ENCODE data around the gene KAZN.

KAZN gene

GRCh38 chr1:14626869-14627607 is 28.6 kb downstream of the KAZN start:
- no peak overlapping the region for H3K4me3 Mint-ChIP-seq
- H3K9me3 Mint-ChIP-seq, result no peaks in the 10 kb centered on the region
- no peak overlapping the region for H3K27ac Mint-ChIP-seq
- H3K4me1 Mint-ChIP-seq (ENCODE audit: low read depth in 2 of 2), result no peaks in the 10 kb centered on the region
- peaks cover 5 to 16% of the 10 kb centered on the region in 2 donors for H3K27me3 Mint-ChIP-seq
- ATAC-seq (replicated peaks) (no peak), DNase-seq (no peak)
- H3K36me3 Mint-ChIP-seq (ENCODE audit: insufficient read depth), result no peaks in the 10 kb centered on the region

GRCh38 chr1:14627608-14628489 is 29.4 kb downstream of the KAZN start:
- H3K4me3 Mint-ChIP-seq, result no peak overlapping the region
- H3K36me3 Mint-ChIP-seq (ENCODE audit: insufficient read depth), result no peaks in the 10 kb centered on the region
- no peak overlapping the region for H3K27ac Mint-ChIP-seq
- ATAC-seq (replicated peaks), result no peak
- peaks cover 5 to 15% of the 10 kb centered on the region in 2 donors for H3K27me3 Mint-ChIP-seq
- no peak for DNase-seq
- H3K9me3 Mint-ChIP-seq, result no peaks in the 10 kb centered on the region
- no peaks in the 10 kb centered on the region for H3K4me1 Mint-ChIP-seq (ENCODE audit: low read depth in 2 of 2)

GRCh38 chr1:14629363-14630014 is 31.0 kb downstream of the KAZN start:
- Mint-ChIP-seq H3K9me3 (no peaks in the 10 kb centered on the region), H3K36me3 (ENCODE audit: insufficient read depth) (no peaks in the 10 kb centered on the region), H3K27ac (no peak overlapping the region), H3K27me3 (peaks cover 5 to 9% of the 10 kb centered on the region in 2 donors), H3K4me3 (no peak overlapping the region), H3K4me1 (ENCODE audit: low read depth in 2 of 2) (no peaks in the 10 kb centered on the region)
- DNase-seq (no peak), ATAC-seq (replicated peaks) (no peak)

GRCh38 chr1:14630986-14631385 is 32.5 kb downstream of the KAZN start:
- no peak for ATAC-seq (replicated peaks)
- H3K27ac Mint-ChIP-seq, result no peak overlapping the region
- no peak for DNase-seq
- no peaks in the 10 kb centered on the region for H3K4me1 Mint-ChIP-seq (ENCODE audit: low read depth in 2 of 2)
- H3K9me3 Mint-ChIP-seq, result no peaks in the 10 kb centered on the region
- no peak overlapping the region for H3K4me3 Mint-ChIP-seq
- peaks cover 5 to 18% of the 10 kb centered on the region in 2 donors for H3K27me3 Mint-ChIP-seq
- no peaks in the 10 kb centered on the region for H3K36me3 Mint-ChIP-seq (ENCODE audit: insufficient read depth)

GRCh38 chr1:14631421-14631820 is 32.9 kb downstream of the KAZN start:
- DNase-seq (no peak), ATAC-seq (replicated peaks) (no peak)
- Mint-ChIP-seq H3K4me3 (no peak overlapping the region), H3K4me1 (ENCODE audit: low read depth in 2 of 2) (no peaks in the 10 kb centered on the region), H3K9me3 (no peaks in the 10 kb centered on the region), H3K27ac (no peak overlapping the region), H3K27me3 (peaks cover 5 to 18% of the 10 kb centered on the region in 2 donors), H3K36me3 (ENCODE audit: insufficient read depth) (no peaks in the 10 kb centered on the region)

GRCh38 chr1:14634486-14634885 is 36.0 kb downstream of the KAZN start:
- DNase-seq (no peak), ATAC-seq (replicated peaks) (no peak)
- Mint-ChIP-seq H3K27ac (no peak overlapping the region), H3K4me3 (no peak overlapping the region), H3K36me3 (ENCODE audit: insufficient read depth) (peaks cover 3% of the 10 kb centered on the region), H3K27me3 (peaks cover 6 to 32% of the 10 kb centered on the region in 2 donors), H3K4me1 (ENCODE audit: low read depth in 2 of 2) (no peaks in the 10 kb centered on the region), H3K9me3 (no peaks in the 10 kb centered on the region)

GRCh38 chr1:14635421-14635820 is 36.9 kb downstream of the KAZN start:
- no peaks in the 10 kb centered on the region for H3K4me1 Mint-ChIP-seq (ENCODE audit: low read depth in 2 of 2)
- no peaks in the 10 kb centered on the region for H3K9me3 Mint-ChIP-seq
- H3K36me3 Mint-ChIP-seq (ENCODE audit: insufficient read depth), result peaks cover 3% of the 10 kb centered on the region
- H3K27me3 Mint-ChIP-seq, result peaks cover 6 to 33% of the 10 kb centered on the region in 2 donors
- DNase-seq (no peak), ATAC-seq (replicated peaks) (no peak)
- H3K27ac Mint-ChIP-seq, result no peak overlapping the region
- no peak overlapping the region for H3K4me3 Mint-ChIP-seq

GRCh38 chr1:14636897-14637632 is 38.6 kb downstream of the KAZN start:
- Mint-ChIP-seq H3K27me3 (peaks cover 6 to 24% of the 10 kb centered on the region in 2 donors), H3K9me3 (no peaks in the 10 kb centered on the region), H3K4me1 (ENCODE audit: low read depth in 2 of 2) (no peaks in the 10 kb centered on the region), H3K36me3 (ENCODE audit: insufficient read depth) (peaks cover 3% of the 10 kb centered on the region), H3K4me3 (no peak overlapping the region), H3K27ac (no peak overlapping the region)
- no peak for DNase-seq
- no peak for ATAC-seq (replicated peaks)

GRCh38 chr1:14639291-14640050 is 41.0 kb downstream of the KAZN start:
- H3K9me3 Mint-ChIP-seq, result no peaks in the 10 kb centered on the region
- no peaks in the 10 kb centered on the region for H3K4me1 Mint-ChIP-seq (ENCODE audit: low read depth in 2 of 2)
- DNase-seq (no peak), ATAC-seq (replicated peaks) (no peak)
- peaks cover 6 to 24% of the 10 kb centered on the region in 2 donors for H3K27me3 Mint-ChIP-seq
- H3K4me3 Mint-ChIP-seq, result no peak overlapping the region
- peaks cover 3% of the 10 kb centered on the region for H3K36me3 Mint-ChIP-seq (ENCODE audit: insufficient read depth)
- no peak overlapping the region for H3K27ac Mint-ChIP-seq

- Mint-ChIP-seq H3K27ac (no peak overlapping the region), H3K4me3 (no peak overlapping the region), H3K27me3 (peaks cover 15 to 26% of the 10 kb centered on the region in 2 donors), H3K4me1 (ENCODE audit: low read depth in 2 of 2) (no peaks in the 10 kb centered on the region), H3K9me3 (no peaks in the 10 kb centered on the region), H3K36me3 (ENCODE audit: insufficient read depth) (no peaks in the 10 kb centered on the region)
- DNase-seq, result no peak
- ATAC-seq (replicated peaks), result no peak
Measured at GRCh38 chr1:14642712-14643111, 44.2 kb downstream of the KAZN start.

- Mint-ChIP-seq H3K27me3 (peaks cover 17 to 19% of the 10 kb centered on the region in 2 donors), H3K36me3 (ENCODE audit: insufficient read depth) (no peaks in the 10 kb centered on the region), H3K4me1 (ENCODE audit: low read depth in 2 of 2) (no peaks in the 10 kb centered on the region), H3K9me3 (no peaks in the 10 kb centered on the region), H3K4me3 (no peak overlapping the region), H3K27ac (no peak overlapping the region)
- DNase-seq, result no peak
- no peak for ATAC-seq (replicated peaks)
Measured at GRCh38 chr1:14646973-14647372, 48.5 kb downstream of the KAZN start.

GRCh38 chr1:14647777-14648176 is 49.3 kb downstream of the KAZN start:
- Mint-ChIP-seq H3K9me3 (no peaks in the 10 kb centered on the region), H3K4me1 (ENCODE audit: low read depth in 2 of 2) (no peaks in the 10 kb centered on the region), H3K4me3 (no peak overlapping the region), H3K27ac (no peak overlapping the region), H3K36me3 (ENCODE audit: insufficient read depth) (no peaks in the 10 kb centered on the region), H3K27me3 (peaks cover 19 to 25% of the 10 kb centered on the region in 2 donors)
- ATAC-seq (replicated peaks), result no peak
- no peak for DNase-seq

Measured in effector memory CD8-positive, alpha-beta T cell (primary cell).